GM21447 (cell line): Measurements from ENCODE around the gene TCEA3.

Experiments used
- ATAC-seq: cut with Tn5 transposase; IDR thresholded peaks from one replicate; pipeline ENCODE4 v1.9.1; 2021; ENCODE audit not compliant: unreplicated experiment

The TCEA3 gene

DNA sequence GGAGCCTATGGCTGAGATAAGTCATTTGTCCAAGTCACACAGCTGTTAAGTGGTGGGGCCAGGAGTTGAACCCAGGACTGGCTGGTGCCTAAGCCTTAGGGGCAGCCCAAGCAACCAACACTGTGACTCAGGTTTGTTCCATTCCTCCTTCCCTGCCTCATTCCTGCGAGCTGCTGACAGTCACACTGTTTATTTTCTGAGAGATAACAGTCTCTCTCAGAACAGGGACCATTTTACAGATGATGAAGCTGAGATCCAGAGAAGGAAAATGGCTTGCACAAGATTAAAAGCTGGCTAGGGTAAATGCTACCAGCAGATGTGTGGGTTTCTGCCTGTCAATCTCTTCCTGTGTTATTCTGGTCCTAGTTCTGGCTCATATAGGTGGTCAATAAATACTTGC, 24.3 kb upstream of the TCEA3 start:
- ATAC-seq, result no peak

DNA sequence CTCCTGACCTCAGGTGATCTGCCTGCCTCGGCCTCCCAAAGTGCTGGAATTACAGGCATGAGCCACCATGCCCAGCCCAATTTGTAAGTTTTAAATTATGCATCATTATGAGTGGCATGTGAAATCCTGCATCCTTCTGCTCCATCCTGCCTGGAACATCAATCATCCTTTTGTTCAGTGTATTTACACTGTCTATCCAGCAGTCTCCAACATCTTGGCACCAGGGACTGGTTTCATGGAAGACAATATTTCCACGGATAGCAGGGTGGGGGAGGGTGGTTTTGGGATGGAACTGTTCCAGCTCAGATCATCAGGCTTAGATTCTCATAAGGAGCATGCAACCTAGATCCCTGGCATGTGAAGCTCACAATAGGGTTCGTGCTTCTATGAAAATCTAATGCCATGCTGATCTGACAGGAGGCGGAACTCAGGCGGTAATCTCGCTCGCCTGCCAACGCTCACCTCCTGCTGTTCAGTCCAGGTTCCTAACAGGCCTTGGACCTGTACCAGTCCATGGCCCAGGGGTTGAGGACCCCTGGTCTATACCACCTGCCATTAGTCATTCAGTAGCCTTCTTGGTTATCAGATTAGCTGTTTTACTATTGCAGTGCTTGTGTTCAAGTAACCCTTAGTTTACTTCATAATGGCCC, 22.2 kb upstream of the TCEA3 start:
- no peak for ATAC-seq

DNA sequence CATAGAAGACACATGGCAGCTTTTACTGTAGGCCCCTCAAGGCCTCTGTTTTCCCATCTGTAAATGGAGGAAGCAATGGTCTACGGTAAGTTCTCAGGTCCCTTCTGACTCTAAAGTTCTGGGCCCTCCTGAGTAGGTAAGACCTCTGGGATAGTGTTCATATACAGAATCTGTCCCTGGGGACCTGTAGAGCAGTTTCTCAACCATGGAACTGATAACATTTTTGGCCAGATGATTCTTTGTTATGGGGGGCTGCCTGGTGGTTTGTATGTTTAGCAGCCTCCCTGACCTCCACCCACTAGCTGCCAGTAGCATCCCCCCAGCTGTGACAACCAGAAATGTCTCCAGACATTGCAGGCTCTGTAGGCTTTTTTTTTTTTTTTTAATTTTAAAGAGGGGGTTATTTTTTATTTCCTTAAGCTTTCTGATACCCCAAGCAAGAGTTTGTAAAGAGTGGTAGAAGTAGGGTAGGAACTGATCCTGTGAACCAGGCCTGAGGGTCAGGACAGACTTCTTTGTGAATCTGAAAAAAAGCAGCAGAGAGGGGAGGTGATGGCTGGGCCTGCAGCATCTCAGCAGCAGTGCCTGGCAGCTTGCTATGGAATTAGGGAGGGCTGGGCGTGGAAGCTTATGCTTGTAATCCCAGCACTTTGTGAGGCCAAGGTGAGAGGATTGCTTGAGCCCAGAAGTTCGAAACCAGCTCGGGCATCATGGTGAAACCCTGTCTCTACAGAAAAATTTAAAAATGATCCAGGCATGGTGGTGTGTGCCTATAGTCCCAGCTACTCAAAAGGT, 20.2 kb upstream of the TCEA3 start:
- ATAC-seq, result no peak

DNA sequence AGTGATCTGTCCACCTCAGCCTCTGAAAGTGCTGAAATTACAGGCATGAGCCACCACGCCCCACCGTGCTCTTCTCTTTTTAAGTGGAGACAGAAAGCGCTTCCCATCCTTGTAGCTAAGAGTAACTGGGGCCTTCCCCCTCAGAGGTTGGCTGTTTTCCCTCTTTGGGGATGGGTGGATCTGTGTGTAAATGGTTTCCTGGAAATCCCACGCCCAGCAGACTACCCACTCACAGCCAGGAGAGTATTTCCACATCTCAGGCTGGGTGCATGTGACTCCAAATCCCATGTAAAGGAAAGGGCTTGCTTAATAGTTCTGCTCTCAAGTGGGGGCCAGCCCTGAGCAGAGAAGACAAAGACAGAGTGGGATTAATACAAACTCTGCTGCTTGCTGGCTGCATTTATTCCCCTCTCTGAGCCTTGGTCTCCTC, 19.6 kb upstream of the TCEA3 start:
- ATAC-seq, result no peak

DNA sequence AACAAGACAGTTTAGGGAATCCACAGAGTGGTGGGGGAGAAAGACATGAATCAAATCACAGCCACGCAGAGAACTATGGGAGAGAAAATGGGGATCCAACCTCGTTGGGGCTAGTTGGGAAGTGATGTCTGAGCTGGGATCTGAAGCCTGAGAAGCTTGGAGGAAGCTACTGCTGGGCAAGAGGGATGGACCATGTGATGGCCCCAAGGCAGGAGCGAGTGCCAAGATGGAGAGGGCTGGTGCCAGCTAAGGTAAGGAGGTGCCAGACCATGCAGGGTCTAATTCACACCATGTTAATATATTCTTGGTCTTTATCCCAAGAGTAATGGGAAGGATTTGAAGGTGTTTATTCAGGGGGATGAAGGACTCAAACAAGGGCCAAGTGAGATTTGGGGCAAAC, 18.2 kb upstream of the TCEA3 start:
- no peak for ATAC-seq

DNA sequence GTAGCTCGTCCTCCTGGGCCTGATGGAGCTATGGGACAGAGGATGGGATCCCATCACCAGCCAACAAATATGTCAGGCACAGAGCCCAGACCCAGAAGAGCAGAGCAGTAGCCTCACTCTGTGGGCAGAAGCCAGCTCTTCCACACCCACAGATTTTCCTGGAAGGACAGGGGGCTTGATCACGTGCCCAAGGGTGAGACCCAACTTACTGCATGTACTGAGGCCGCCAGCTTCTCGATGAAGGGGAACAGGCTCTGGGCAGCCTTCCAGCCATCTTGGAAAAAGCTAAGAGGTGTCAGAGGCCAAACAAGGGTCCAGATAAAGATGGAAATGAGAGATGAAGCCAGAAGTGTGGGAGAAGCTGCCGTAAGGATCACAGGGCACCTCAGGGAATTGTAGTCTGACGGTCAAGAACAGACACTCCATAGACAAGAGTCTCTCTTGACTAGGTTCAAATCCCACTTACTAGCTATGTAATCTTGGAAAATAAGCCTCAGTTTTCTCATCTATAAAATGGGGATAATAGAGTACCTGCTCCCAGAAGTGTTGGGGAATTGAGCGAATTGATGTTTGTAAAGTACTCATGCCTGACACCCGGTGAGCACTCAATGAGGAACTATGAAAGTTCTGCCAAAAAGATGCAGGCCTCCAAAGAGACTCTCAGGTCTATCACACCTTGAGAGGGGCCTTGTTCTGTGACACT, 17.0 kb upstream of the TCEA3 start:
- no peak for ATAC-seq

DNA sequence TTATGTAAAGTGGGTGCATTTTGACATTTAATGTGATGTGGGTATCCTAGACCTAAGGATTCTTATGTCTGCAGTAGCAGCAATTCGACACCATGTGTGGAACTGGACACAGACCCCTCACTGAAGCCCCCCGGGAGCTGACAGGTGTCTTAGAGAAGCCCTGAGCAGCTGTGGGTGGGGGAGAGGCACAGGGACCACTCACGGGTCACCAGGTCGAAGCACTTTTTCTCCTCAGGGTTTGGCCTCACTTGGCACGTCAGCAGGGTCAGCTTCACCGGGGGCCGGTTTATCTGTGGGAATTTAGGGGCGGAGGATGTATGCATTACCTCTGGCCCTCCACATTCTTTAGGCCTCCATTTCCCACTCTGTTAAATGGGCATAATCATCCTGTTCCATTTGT, 14.0 kb upstream of the TCEA3 start:
- ATAC-seq, result no peak

DNA sequence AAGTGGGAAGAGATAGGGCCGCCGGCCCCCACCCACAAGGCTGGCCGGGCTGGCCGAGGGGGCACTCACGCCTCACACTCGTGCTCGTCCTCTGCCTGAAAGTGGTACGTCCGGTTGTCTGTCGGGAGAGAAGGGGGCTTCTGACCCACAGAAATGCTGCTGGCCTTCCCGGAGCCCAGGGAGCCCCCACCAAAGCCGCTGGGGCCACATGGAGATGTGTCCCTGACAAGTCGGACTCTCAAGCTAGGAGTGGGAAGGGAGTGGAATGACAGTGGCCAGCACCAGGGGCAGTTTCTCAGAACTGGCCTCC, 12.8 kb upstream of the TCEA3 start:
- ATAC-seq, result no peak

DNA sequence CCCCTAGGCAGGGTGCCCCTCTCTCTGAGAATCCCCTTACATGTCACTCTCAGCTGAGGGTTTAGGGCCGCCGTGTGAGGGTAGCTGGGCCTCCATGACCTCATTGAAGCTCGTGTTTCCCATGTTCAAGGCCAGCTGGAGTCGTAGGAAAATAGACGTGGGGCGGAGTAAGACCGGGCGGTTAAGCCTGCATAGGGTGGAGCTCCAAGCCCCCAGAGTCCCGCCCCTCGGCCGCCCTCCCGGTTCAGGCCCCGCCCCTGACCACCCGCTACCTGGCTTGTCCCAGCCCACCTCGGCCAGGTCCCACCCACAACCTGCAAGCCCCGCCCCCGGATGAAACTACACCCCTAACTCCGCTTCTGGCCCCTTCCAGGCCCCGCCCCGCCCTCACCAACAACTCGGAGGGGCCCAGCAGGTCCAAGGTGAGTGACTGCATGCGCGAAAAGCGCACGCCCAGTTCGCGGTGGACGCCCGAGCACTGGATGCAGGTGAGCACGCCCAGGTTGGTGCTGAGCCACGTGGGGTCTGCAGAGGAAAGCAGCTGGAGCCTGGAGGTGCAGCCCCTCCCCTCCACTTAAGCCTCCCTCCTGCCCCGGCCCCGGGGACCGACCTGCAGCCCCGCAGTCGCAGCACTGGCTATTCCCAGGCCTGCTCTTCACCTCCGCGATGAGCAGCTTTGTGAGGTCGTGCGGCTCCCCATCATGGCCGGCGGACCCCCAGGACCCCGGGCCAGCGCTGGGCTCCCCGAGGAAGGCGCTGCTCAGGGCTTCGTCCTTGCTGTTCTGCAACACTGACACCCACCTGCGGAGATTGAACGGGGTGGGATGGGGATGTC, 12.2 kb upstream of the TCEA3 start:
- ATAC-seq, result no peak

DNA sequence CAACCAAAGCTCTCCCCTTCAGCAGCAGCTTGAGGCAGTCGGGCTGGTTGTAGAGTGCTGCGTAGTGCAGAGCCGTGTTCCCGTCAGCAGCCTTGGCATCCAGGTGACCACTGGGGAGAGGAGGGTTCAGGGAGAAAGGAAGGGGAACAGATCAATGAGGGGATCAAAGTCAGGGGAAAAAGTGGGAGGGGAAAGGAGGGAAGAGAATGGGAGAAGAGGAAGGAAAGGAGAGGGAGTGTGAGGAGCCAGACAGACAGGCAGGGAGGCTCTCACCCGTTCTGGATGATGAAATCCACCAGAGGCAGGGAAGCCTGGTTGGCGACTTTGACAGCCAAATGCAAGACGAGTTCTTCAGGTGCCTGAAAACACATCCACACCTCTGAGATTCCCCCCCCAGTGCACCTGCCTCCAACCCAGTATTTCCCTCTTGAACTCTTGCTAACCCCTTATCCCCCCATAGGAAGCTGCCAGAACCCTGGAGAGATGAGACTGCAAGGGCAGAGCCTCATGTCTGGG, 9.8 kb upstream of the TCEA3 start:
- ATAC-seq, result no peak

DNA sequence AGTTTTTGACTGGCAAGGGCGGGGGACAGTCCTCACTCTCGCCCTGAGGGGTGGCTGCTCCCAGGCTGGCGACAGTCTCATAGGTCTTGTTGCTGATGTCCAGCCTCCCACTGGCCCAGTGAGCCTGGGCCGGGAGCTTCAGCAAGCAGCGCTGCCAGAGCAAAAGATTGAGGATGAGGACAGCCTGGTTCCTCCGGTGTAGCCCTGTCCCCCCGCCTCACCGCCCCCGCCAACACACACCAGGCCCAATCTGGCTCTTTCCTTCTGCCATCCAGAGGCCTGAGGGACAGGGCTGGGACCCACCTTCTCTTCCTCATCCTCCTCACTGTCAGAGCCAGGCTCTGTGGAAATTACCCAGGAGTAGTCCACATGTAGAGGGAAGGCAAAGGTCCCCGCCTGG, 8.6 kb upstream of the TCEA3 start:
- ATAC-seq, result no peak

DNA sequence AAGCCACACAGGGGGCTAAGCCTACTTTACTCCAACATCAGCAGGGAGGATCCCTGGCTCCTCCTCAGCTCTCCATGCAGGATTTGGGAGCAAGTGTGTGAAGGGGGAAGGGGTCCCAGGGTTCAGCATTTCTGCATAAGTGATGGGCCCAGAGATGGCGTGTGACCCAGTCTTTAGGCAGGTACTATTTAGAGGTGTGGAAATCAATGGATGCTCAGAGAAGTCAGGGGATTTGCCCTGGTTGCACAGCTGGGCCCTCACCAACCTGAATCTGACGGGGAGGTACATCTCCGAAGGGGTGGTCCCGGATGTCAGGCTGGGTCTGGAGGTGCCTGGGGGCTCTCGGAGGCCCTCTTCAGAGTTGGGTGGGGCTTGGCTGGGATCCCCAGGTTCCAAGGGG, 6.9 kb upstream of the TCEA3 start:
- ATAC-seq, result no peak

DNA sequence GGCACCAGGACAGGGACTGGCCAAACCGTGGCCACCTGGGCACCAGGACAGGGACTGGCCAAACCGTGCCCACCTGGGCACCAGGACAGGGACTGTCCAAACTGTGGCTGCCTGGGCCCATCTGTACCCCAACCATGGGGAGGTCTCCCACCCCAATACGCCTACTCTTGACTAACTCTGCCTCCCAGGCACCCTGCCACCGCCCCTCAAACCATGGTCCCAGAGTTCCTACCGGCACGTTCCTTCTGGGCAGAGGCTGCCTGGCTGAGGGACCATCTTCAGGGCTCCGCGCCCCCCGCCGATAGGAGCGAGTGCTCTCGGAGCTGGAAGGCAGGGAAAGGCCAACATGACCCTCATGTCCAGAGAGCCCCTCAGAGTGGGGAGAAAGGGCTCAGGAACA, 6.3 kb upstream of the TCEA3 start:
- ATAC-seq, result no peak

DNA sequence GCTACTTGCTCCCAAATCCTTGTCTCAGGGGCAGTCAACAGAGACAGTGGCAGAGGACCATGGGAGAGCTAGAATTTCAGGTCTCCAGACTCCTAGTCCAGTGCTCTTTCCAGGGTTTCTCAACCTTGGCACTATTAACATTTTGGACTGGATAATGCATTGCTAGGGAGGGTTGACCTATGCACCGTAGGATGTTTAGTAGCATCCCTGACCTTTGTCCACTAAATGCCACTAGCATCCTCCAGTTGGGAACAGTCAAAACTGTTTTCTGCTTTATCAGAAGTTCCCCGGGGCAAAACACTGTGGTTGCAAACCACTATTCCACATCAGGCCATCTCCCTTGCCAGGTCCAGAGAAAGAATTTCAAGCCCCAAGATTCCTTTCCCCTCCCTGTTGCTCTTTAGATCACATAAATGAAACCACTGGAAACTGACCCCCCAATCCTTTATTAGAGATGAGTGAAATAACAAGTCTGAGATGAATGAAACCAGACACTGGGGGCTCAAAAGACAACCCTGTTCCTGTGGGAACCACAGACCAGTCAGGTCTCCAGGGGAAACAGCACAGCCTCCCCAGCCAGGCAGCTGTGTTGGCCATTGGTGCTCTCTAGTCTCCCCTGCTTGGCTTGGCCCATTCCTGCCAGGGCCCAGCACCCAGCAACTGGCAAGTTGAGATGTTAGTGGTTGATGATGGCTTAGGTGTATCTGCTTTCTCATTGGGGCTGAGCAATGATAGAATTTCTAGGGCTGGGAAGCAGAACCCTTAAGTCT, 3.8 kb upstream of the TCEA3 start:
- no peak for ATAC-seq

DNA sequence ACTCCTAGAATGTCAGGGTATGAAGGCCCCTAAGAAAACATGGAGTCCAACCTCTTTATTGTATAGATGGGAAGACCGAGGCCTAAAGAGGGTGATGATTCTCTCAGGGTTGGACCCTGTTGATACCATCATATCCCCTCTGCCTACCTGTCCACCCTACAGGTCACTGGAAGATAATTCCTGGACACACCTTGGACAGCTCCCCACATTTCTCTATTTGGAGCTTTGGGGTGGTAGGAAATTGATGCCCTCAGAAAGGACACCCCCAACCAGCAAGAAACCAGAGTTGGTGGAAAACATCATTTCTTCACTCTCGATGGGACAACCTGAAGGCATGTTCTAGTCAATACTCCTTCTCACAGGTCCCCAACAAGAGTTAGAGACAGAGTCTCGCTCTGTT, 3.0 kb upstream of the TCEA3 start:
- no peak for ATAC-seq

DNA sequence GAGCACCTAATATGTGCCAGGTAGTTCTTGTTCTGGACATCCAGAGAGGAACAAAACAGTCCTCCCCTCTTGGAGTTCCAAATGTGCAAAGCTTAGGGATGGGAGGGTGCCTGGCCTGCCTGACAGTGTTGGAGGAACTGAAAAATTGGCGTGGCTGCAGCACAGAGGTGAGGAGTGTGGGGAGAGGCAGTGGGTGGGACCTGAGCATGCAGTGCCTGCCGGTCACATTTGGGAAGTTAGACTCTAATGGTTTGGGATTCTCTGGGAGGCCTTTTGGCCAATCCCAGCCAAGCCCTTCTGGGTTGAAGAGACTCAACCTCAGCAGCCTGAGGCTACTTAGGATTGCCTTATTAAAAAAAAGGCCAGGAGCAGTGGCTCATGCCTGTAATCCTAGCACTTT, 2.3 kb upstream of the TCEA3 start:
- ATAC-seq, result no peak

DNA sequence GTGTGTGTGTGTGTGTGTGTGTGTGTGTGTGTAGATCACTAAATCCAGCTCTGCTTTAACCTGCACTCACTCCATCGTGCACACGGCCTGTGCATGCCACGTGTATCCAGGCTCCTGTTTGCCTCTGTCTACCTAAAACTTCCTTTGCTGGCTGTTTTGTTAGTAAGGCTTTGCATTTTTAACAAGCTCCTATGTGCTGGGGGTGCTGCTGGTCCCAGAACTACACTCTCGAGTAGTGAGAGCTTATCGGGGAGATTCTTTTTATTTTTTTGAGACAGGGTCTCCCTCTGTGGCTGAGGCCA, 596 bp upstream of the TCEA3 start:
- no peak for ATAC-seq

DNA sequence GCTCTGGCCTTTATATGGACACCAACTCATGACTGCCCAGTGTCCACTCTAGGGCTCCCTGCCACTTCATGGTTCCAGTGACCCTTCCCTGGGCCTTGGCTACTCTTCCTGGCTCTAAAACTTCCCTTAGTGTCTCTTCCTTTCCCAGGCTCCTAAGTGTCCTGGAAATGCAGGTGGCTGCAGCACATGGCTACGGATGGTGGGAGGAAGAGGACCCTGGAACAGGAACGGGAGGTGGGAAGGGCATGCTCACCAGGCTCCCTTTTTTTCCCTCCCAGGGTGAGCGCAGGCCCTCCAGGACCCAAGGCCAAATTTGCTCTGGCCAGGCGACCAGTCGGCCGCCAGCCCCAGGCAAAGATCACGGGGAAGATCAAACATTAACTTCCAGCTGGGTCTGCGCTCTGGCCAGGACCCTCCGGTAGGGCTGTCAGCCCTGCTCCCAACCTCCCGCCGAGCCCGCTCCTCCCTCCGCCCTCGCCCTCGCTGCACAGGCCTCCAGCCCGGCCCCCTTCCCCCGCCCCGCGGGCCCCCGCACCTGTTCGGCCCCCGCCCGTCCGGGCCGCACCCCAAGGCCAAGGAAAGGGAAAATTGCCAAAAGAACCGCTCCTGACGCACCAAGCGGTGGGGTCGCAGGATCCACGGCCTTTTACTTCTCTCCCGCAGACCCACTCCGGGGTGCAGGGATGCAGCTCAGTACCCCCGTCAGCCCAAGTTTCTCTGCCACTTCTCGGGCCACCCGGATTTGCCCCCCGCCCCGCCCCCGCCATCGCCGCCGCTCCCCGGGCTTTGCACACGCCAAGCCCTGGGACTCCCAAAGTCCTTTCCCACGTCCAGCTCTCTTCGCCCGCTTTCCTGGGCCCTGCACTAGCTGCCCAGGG, 894 bp downstream of the TCEA3 start:
- ATAC-seq, result no peak

DNA sequence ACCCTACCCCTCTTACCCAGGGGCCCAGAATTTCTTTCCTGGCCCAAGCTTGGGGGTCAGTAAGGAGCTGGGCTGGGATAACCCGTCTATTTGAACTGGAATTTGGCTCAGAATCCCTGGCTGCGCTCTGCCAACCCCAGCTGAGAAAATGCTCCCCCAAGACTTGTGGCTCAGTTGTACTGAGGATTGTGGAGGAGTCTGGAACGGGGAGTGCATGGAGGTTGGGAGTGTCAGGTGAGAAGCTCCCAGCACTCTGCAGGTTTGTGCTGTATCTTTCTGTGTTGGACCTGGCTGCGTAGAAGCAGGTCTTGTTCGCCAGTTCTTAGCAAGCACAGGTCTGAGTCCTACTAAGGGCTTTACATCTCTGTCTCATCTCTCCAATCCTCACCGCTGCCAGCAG, 1.6 kb downstream of the TCEA3 start:
- ATAC-seq, result no peak
